ENCODE results near the gene USP31. TPM values are rescaled to one million over a fixed set of nuclear protein-coding genes. Genes with fewer than 3 reads are reported as not detected.

USP31 gene
- total RNA-seq, 1 experiment from 2014 or later: 3.3 TPM

DNA sequence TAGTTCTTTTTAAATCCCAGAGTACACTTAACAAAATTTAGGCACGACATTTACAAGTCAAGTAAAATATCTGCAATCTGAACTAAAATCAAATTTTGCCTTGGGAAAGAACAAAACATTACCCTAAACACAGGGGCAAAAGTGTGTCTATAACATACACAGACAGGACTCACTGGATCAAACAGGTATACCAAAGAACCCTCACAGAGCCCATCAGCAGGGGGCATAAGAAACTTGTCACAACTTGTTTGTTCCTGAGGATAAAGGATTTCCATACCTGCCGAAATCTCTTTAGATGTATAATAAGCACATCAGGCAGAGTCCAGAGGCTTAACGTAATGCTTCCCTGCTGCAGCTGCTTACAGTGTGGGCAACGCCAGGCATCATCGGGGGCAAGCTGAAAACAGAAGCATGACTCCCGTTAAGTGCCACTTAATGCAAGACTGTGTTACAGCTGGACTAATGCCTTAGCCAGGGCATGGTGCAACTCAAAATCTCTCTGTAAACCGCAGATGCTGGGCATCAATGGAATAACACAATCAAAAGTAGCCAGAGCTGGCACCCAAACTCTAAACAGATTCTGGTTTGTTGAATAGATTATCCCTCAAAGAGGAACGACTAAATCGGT, 67.0 kb downstream of the USP31 start:
- DNase-seq (ENCODE audit: low read depth, low spot score): no peak
- in situ Hi-C loops (cut with HindIII; ENCODE audit: low pct_unique_long_range_greater_than_20kb, low sequenced_read_pairs): no loop called here

DNA sequence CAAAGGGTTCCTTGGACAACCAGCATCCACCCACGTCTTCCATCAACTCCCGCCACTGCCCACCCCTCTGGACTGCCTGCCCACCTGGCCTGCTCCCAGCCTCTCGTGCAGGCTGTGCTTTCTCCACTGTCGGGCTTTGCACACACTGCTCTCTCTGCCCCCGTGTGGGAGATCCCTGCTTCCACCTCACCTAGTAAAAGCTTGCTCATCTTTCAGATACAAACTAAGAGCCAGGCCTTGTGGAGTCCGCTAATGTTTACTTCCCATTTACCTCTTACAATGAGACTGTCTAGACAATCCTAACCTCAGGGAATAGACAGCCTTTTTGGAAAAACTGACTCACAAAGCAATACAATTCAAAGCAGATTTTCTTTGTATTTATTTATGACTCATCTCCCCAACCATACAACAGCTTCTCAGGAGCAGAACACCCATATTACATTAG, 67.6 kb downstream of the USP31 start:
- in situ Hi-C loops (cut with HindIII; ENCODE audit: low pct_unique_long_range_greater_than_20kb, low sequenced_read_pairs): no loop called here
- DNase-seq (ENCODE audit: low read depth, low spot score): no peak

DNA sequence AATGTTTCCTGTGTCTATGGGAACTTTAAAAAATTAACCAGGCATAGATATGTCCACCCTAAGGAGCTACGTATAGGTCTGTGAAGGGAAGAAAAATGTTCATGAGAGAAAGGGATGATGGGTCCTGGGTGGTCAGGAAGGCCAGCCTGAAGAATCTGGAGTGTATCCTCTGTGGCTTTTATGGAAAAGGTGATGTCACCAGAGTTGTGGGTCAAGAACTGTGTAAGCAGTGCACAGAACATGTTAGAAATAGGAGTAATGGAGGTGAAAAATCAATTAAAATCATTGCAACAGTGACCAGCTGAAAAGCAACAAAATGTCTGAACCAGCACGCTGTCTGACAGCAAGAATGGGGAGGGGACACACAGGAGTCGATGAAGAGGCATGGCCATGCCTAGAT, 68.5 kb downstream of the USP31 start:
- in situ Hi-C loops (cut with HindIII; ENCODE audit: low pct_unique_long_range_greater_than_20kb, low sequenced_read_pairs): no loop called here

DNA sequence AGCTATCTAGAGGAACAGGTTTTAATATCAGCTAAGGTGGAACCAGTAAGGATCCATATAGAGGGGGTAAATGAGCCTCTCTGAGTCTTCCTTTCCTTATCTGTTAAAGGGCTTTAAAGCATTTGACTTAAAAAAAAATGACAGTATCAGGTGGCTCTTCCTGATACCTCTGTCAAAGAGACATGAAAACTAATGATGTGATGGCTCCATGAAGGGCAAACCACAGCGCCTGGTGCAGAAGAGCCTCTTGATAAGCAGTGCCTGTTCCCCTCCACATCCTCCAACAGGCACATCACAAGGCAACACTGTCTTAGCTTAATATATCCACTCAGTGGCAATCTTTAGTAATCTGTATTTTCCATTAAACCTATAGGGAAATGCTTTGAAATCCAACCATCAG, 68.9 kb downstream of the USP31 start:
- in situ Hi-C loops (cut with HindIII; ENCODE audit: low pct_unique_long_range_greater_than_20kb, low sequenced_read_pairs): no loop called here
- DNase-seq (ENCODE audit: low read depth, low spot score): no peak

More for the DNA sequence above, 68.5 kb downstream of the USP31 start:
- no peak for DNase-seq (ENCODE audit: low read depth, low spot score)

DNA sequence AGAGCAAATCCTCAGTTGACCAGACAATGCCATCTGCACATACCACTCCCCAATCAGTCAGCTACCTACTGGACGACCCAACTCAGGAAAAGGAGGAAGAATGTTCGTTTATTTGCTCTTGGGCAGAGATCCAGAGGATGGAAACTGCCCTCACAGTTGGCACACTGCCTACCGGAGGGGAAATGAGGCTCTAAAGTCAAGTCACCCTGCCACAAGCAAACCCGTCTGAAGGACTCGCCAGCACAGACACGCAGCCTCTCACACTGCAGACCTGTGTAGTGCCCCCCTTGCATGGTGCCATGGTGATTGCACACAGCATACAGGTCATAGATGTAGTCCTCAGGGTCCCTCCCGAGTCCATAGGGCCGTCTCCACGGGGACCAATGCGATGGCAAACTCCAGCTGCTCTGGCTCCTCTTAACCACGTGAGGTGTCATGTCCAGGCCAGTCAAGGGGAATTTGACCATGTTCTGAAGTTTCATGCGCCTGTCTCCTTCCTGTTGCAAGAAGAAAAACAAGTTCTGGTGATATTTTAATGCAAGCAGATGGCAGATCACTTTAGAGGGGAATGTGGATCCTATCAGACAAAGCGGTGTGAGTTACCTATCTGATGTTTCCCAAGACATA, 69.5 kb downstream of the USP31 start:
- in situ Hi-C loops (cut with HindIII; ENCODE audit: low pct_unique_long_range_greater_than_20kb, low sequenced_read_pairs): no loop called here
- DNase-seq (ENCODE audit: low read depth, low spot score): no peak

DNA sequence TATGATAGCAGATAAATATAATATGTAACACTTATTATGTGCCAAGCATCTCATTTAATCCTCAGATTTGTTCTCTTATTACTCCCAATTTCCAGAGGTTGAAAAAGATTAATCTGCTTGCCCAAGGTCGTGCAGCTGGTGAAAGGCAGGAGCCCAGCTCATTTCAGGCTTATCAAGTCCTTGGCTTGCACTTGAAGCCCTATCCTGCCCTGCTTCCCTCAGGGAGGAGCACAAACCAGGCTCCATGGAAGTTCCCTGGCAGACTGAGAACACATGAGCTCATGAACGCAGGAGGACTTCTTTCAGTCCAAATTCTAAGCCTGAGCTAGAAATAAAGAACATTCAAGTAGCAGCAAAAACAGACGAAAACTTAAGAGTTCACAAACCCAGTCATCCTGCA, 74.8 kb downstream of the USP31 start:
- DNase-seq (ENCODE audit: low read depth, low spot score): no peak

DNA sequence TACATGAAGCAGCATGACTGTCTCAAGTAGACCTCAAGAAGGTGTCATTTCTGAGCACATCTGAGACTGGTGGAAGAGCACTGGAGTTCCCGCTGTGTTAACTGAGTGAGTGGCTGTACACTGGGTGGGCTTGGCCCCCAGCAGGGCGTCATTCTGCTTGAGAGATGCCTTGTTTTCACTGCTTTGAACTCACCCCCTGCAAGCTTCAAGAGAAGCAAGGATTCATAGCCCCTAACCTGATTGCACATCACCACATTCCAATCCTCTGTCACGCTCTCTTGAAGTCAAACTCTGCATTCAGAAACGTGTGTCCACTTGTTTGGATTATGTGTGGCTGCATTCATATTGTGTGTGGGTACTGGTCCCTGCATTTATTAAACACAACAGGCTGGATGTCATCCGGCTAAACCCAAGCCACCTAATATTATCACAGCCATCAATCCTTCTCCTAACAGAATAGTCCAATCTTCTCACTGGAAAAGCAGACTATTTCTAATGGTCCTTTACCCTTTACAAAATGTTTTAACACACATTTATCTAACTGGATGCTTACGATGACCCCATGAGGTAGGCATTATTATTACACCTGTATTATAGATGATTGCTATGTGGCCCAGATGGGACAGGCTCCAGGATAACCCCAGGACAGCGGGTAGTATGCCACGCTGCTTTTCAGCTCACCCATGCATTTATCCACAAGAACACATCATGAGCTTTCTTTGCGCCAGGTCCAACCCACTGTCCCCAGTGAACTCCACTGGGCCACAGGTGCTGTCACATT, 76.3 kb downstream of the USP31 start:
- in situ Hi-C loops (cut with HindIII; ENCODE audit: low pct_unique_long_range_greater_than_20kb, low sequenced_read_pairs): no loop called here
- DNase-seq (ENCODE audit: low read depth, low spot score): no peak

More for the DNA sequence above, 74.8 kb downstream of the USP31 start:
- in situ Hi-C loops (cut with HindIII; ENCODE audit: low pct_unique_long_range_greater_than_20kb, low sequenced_read_pairs): no loop called here

DNA sequence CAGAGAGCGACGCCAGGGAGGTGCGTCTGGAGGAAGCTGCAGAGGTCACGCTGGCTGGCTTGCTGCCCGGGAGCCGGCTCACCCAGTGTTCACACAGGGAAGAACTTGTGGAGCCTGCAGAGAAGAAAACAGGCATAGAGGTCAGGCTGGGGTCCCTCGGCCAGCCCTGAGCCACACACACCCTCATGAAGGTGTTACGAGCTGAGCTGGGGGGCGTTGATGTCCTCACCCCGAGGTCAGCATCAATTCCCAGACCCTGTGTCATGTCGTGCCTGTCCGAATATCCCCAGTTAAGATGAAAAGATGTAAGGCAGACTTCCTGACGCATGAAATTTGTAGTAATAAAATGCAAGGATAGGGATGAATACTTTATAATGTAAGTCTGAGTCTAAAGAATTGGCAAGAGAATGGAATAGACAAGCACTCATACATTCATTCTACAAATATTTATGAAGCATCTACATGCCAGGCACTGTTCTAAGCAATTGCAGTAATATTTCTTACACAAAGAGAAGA, 77.1 kb downstream of the USP31 start:
- in situ Hi-C loops (cut with HindIII; ENCODE audit: low pct_unique_long_range_greater_than_20kb, low sequenced_read_pairs): no loop called here
- DNase-seq (ENCODE audit: low read depth, low spot score): no peak

DNA sequence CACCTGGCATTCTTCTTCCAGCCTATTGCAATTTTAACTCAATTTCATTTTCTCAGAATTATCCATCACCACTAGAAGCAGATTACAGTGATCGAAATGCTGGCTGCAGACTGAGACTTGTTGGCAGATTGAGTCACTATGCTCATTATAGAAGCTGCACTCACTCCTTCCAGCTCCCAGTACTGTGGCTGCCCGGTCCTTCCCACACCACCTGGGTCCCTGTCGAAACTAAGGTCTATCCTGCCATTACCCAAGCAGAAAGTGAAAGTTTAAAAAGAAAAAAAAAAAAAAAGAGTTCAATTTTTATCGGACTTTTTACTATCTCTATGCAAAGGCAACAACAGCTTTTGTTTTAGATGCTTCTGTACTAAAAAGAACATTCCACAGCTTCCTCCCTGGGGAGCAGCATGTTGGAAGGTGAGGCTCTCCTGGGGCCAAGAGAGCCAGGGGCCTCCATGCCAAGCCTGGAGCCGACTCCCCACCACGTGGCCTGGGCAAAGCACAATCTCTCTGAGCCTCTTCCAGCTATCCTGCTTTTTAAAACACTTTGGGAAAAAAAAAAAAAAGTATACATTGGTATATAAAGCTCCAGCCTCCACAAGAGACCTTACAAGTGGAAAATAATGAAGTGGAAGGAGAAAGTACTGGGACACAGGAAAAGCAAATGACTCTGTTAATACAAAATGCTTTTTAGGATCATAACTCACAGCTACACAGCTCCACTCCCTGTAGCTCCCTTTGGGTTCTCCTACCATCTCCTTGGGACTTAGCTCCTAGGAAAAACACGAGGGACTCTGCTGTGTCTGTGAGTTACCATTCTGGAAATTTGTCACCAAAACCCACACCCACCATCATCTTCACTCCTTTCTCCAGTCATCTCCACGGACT, 77.8 kb downstream of the USP31 start:
- no peak for DNase-seq (ENCODE audit: low read depth, low spot score)
- in situ Hi-C loops (cut with HindIII; ENCODE audit: low pct_unique_long_range_greater_than_20kb, low sequenced_read_pairs): no loop called here

DNA sequence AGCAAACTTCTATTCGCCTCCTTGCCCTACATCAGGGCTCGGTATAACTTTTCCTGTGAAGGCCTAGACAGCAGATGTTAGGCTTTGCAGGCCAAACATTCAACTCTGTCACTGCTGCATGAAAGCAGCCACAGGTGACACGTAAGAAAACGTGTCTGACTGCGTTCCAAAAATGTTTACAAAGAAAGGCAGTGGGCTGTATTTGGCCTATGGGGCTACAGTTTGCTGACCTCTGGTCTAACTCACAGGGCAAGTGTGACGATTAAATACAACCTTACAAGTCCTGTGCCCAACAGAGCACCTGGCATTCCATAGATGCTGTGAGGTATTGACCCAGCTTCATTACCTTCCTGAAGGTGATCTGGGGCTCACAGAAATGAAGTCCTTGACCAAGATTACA, 79.4 kb downstream of the USP31 start:
- in situ Hi-C loops (cut with HindIII; ENCODE audit: low pct_unique_long_range_greater_than_20kb, low sequenced_read_pairs): no loop called here

DNA sequence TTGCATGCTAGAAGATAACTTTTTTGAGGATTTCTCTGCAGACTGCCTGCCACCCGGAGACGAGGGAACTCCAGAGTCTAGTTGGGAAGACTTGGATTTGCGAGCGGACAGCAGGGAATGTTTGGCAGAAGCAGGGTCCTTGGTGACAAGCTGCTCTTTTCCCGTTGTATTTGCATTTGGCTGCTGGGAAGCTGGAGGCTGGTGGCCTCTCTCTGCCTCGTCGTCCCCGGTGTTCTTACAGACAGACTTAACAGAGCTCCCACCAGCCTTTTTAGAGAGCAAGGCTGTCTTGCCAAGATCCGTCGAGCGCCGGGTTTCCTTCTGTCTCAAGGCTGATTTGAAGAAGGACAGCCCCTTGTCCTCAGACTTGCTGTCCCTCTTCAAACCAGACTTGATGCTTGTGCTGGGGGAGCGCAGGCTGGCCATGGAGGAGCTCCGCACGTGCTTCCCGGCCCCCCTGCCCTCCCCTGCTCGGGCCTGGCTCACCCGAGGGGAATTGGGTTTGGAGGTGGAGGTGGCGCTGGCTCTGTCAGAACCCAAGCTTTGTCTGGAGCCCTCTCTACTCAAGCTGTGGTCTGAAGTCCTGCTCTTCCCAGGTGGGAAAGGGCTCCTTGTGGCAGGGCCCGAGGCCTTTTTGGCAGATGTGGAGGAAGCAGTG, 81.0 kb downstream of the USP31 start:
- in situ Hi-C loops (cut with HindIII; ENCODE audit: low pct_unique_long_range_greater_than_20kb, low sequenced_read_pairs): no loop called here
- no peak for DNase-seq (ENCODE audit: low read depth, low spot score)

More for the DNA sequence above, 79.4 kb downstream of the USP31 start:
- DNase-seq (ENCODE audit: low read depth, low spot score): no peak

DNA sequence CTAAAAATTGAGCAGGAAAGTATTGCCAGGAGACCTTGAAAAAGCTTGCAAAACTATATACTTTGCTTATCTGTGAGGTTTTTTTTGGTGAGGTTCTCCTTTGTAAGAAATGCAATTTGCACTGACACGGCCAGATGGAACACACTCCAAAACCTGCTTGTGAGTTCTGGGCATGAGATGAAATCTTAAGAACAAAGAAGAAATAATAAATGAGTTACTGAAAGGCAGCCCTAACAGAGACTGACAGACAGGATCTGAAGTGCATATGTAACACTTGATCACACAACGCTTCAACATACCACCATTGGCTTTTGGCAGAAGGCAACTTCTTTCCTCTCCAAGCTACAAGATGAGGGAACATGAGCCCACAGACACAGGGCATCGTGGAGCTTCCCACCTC, 82.6 kb downstream of the USP31 start:
- DNase-seq (ENCODE audit: low read depth, low spot score): no peak
- in situ Hi-C loops (cut with HindIII; ENCODE audit: low pct_unique_long_range_greater_than_20kb, low sequenced_read_pairs): no loop called here

DNA sequence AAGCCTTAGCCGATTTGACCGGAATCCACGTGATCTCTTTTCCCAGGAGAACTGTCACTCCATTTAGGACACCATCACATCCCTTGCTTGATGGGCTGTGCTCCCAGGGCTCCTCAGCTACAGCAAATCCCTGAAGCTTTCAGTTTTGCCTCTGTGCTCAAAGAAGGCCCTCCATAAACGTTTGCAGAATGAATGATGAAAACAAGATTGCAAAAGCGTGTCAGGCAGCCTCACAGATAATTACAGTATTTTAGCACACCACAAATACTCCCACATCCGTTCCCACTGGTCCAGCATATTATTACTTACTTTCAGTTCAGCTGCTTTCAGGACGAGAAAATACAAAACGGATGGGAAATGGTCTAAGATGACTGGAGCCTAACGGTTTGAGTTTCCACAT, 84.6 kb downstream of the USP31 start:
- in situ Hi-C loops (cut with HindIII; ENCODE audit: low pct_unique_long_range_greater_than_20kb, low sequenced_read_pairs): no loop called here

DNA sequence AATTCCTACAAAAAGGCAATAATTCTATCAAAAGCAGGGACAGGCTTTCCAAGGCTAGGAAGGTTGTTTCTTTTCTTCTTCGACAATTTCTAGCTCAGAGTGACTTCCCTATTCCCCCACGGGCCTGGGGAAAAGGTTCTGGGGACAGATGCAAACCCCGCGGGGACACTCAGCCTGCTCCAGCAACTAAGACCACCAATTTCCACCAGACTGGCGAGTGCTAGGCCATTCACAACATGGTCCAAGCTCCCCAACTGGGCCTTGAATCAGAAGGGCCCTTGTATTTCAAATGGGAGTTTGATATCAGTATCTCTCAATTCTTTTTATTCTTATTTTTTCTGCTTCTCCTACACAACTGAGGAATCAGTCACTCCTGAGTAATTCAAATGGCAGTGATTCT, 86.7 kb downstream of the USP31 start:
- no peak for DNase-seq (ENCODE audit: low read depth, low spot score)
- in situ Hi-C loops (cut with HindIII; ENCODE audit: low pct_unique_long_range_greater_than_20kb, low sequenced_read_pairs): no loop called here

More for the DNA sequence above, 84.6 kb downstream of the USP31 start:
- no peak for DNase-seq (ENCODE audit: low read depth, low spot score)

DNA sequence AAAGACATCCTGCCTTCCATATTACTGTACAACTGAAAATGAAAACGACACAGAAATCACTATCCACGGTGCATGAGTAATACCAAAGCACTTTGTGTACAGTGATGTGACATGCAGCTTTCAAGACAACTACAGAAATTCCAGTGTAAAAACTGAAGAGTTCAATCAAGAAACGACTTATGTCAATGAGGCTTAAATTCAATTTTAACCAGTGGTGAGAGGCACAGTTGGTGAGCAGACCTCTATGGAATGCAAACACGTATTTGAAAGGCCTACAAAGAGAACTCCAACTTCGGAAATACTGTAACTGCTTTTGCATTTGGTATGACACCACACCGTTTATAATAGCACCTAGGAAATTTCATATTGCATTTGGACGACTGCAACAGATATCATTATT, 87.6 kb downstream of the USP31 start:
- in situ Hi-C loops (cut with HindIII; ENCODE audit: low pct_unique_long_range_greater_than_20kb, low sequenced_read_pairs): no loop called here
- no peak for DNase-seq (ENCODE audit: low read depth, low spot score)

DNA sequence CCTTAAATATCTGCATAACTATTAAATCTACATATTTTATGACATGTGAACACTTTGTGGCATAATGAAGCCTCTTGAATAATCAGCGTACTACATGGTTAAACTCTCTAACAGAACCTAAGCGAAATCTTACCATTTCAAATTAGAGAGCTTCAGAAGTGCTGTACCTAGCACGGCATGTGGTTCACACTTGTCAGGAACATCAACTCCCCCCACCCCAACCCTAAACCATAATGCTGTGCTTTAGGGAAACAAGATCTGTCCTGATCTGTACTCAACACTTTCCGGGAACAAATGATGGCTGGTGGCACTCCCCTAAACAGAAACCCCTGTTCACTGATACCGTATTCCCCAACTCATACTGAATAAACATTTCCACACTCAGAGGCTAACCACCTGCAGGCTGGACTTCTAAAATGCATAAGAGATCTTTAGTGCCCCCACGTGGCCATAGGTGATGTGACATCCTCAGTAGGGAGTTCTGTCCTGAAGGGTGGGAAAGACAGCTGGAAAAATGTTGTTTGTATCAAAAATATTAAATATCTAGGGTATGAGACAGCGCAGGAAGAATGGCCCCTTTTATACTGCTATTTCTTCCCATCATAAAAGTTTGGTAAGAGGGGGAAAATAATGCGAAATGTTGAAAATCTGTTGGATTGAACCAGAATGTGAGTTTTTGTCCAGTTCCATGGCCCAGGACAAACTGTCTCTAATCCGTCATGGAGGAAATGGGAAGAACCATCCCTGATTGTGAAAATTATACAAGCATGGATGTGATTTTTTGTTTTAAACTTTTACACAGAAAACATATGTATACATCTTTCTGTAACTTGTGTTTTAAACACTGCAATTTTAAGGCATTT, 88.6 kb downstream of the USP31 start:
- in situ Hi-C loops (cut with HindIII; ENCODE audit: low pct_unique_long_range_greater_than_20kb, low sequenced_read_pairs): no loop called here
- DNase-seq (ENCODE audit: low read depth, low spot score): peak; percentile 76
